ENCODE measurements around the gene FMN2. TPM values are rescaled to one million over a fixed set of nuclear protein-coding genes. Genes with fewer than 3 reads are reported as not detected.

Gene FMN2
- total RNA-seq, 1 donor from 2014 or later = 4.3 TPM

DNA sequence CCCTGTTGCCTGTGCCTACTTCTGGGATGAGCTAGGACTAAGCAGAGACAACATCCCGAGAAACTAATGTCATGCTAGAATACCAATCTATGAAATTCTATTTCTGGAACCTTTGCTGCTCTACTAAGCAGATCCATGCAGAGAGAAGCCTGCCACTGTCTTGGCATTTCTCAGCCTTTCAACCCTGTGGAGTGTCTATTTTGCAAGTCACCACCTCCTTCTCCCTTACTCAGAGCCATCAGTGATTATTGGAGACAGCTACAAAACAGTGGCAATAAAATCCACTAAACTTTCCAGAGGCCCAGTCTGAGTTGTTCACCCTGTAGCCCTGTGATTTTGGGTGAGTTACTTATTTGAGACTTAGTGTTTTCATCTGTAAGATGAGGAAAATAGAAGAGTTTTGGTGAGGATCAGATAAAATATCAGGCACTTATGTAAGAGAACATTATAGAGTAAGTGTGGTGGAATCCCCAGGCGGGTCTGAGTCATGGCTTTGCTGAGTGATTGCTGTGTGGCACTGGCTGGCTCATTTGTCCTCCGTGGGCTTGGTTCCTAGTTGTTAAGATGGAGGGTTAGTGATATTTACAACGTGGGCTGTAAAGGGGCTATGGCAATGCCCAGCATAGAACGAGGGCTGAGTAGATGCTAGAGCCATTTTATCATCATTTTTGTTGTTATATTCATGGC, 61.1 kb downstream of the FMN2 start:
- Mint-ChIP-seq H3K4me3 (no peak overlapping the region), H3K27me3 (no peaks in the 10 kb centered on the region), H3K9me3 (no peaks in the 10 kb centered on the region), H3K27ac (no peak overlapping the region), H3K36me3 (no peaks in the 10 kb centered on the region), H3K4me1 (ENCODE audit: unreplicated experiment) (no peaks in the 10 kb centered on the region)
- no peak for DNase-seq (ENCODE audit: extremely low spot score, unreplicated experiment)
- TF ChIP-seq, protein P1, sequence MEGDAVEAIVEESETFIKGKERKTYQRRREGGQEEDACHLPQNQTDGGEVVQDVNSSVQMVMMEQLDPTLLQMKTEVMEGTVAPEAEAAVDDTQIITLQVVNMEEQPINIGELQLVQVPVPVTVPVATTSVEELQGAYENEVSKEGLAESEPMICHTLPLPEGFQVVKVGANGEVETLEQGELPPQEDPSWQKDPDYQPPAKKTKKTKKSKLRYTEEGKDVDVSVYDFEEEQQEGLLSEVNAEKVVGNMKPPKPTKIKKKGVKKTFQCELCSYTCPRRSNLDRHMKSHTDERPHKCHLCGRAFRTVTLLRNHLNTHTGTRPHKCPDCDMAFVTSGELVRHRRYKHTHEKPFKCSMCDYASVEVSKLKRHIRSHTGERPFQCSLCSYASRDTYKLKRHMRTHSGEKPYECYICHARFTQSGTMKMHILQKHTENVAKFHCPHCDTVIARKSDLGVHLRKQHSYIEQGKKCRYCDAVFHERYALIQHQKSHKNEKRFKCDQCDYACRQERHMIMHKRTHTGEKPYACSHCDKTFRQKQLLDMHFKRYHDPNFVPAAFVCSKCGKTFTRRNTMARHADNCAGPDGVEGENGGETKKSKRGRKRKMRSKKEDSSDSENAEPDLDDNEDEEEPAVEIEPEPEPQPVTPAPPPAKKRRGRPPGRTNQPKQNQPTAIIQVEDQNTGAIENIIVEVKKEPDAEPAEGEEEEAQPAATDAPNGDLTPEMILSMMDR (conservative IDR thresholded peaks at IDR 0.05) = no peak

DNA sequence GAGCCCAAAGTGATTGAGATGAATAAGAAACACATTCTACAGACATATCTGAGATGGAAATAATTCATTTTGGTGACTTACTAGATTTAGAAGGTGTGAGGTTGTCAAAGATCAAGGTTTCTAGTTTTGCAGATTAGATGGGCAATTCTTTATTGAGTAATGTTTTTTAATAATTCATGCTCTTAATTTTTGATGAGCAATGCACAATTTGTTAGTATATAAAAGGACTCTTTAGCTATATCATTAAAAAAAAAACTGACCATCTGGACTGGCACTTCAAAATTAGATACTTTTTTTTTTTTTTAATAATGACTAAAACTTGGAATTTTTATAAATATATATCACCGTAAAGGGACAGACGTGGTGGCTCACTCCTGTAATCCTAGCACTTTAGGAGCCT, 63.9 kb downstream of the FMN2 start:
- Mint-ChIP-seq H3K27me3 (no peaks in the 10 kb centered on the region), H3K27ac (no peak overlapping the region), H3K4me1 (ENCODE audit: unreplicated experiment) (no peaks in the 10 kb centered on the region), H3K9me3 (no peaks in the 10 kb centered on the region), H3K36me3 (no peaks in the 10 kb centered on the region), H3K4me3 (no peak overlapping the region)
- DNase-seq (ENCODE audit: extremely low spot score, unreplicated experiment) = no peak
- TF ChIP-seq, protein P1 (conservative IDR thresholded peaks at IDR 0.05) = no peak

DNA sequence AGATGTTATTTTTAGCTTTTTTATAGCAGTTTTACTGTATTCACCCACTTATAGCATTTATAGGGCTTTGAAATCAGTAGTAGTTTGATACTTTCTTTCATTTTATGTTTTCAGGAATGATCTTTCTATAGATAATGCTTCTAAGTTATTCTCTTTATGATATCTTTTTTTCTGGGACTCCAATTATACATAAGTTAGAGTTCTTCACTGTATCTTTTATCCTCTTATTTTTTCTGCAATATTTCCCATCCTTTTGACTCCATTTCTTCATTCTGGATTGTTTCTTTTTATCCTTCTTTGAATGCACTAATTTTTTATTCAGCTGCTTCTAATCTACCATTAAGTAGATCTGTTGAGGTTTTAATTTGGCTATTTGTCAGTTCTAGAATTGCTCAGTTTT, 73.1 kb downstream of the FMN2 start:
- TF ChIP-seq, protein P1 (conservative IDR thresholded peaks at IDR 0.05) = no peak
- no peak for DNase-seq (ENCODE audit: extremely low spot score, unreplicated experiment)
- H3K27ac Mint-ChIP-seq = no peak overlapping the region
- no peaks in the 10 kb centered on the region for H3K4me1 Mint-ChIP-seq (ENCODE audit: unreplicated experiment)
- no peaks in the 10 kb centered on the region for H3K36me3 Mint-ChIP-seq
- H3K9me3 Mint-ChIP-seq = peaks cover 4% of the 10 kb centered on the region
- no peak overlapping the region for H3K4me3 Mint-ChIP-seq
- no peaks in the 10 kb centered on the region for H3K27me3 Mint-ChIP-seq

DNA sequence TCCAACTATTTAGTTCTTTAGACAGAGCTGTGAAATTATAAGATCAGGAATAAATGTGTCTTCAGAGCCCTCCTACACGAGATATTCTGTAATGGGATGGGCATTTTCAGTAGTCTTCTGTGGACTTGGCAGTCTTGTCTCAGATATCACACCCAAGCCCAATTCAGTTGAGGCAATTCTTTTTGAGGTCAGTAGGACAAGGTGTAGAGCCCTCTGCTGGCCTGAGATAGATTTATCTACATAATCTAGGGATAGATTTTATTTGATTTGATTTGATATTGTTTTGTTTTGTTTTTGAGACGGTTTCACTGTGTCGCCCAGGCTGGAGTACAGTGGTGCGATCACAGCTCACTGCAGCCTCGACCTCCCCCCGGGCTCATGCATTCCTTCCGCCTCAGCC, 77.5 kb downstream of the FMN2 start:
- Mint-ChIP-seq H3K4me1 (ENCODE audit: unreplicated experiment) (no peaks in the 10 kb centered on the region), H3K36me3 (no peaks in the 10 kb centered on the region), H3K4me3 (no peak overlapping the region), H3K9me3 (peaks cover 4% of the 10 kb centered on the region), H3K27ac (no peak overlapping the region), H3K27me3 (peaks cover 7% of the 10 kb centered on the region)
- TF ChIP-seq, protein P1 (conservative IDR thresholded peaks at IDR 0.05) = peak; percentile 40
- no peak for DNase-seq (ENCODE audit: extremely low spot score, unreplicated experiment)

DNA sequence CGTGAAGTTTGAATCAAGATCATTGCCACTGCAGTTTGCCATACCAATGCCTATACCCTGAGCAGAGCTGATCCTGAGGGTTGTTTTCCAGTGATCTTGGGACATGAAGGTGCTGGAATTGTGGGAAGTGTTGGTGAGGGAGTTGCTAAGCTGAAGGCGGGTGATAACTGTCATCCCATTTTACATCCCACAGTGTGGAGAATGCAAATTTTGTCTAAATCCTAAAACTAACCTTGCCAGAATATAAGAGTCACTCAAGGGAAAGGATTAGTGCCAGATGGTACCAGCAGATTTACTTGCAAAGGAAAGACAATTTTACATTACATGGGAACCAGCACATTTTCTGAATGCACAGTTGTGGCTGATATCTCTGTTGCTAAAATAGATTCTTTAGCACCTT, 78.6 kb downstream of the FMN2 start:
- DNase-seq (ENCODE audit: extremely low spot score, unreplicated experiment) = no peak
- Mint-ChIP-seq H3K4me1 (ENCODE audit: unreplicated experiment) (no peaks in the 10 kb centered on the region), H3K4me3 (no peak overlapping the region), H3K9me3 (no peaks in the 10 kb centered on the region), H3K27me3 (peaks cover 7% of the 10 kb centered on the region), H3K27ac (no peak overlapping the region), H3K36me3 (no peaks in the 10 kb centered on the region)
- TF ChIP-seq, protein P1 (conservative IDR thresholded peaks at IDR 0.05) = no peak

Measured in type B pancreatic cell (in vitro differentiated cells).